A549 (cell line): ENCODE measurements around the gene HBE1. TPM values are rescaled to one million over a fixed set of nuclear protein-coding genes. Genes with fewer than 3 reads are reported as not detected.

Experiments
- ATAC-seq, 2 experiments: fragments of 200-7000 bp in 1 of 2; fragments of >200 bp in 1 of 2; cut with Nextera tagmentation in 1 of 2; cut with Tn5 transposase in 1 of 2; 3 replicates each; pipeline versions ENCODE4 v1.8.0 to v1.9.1; 2018 to 2020; ENCODE audit warnings: mild to moderate bottlenecking in 1 of 2, moderate library complexity in 1 of 2
- CTCF ChIA-PET: fragments of 300-600 bp; sonication (Branson Sonifier 250); formaldehyde crosslinking; extraction: SDS; loops from one replicate; lab custom pipeline; 2021; ENCODE audit warnings: antibody characterized with exemption, inconsistent platforms; lab: Yijun Ruan, JAX
- POLR2A ChIA-PET: fragments of 350-600 bp; formaldehyde crosslinking; extraction: SDS; loops from one replicate; lab custom pipeline; 2021; ENCODE audit warnings: antibody characterized with exemption, inconsistent platforms; lab: Yijun Ruan, JAX
- DNase-seq, 2 experiments: peaks; one replicate each; pipeline versions ENCODE4 v3.0.0 to v3.0.0-alpha.2; 2011 to 2016; ENCODE audit warnings: low read depth in 1 of 2, low spot score in 1 of 2
- FAIRE-seq: peaks from 2 replicates; lab custom pipeline; 2011; peaks lifted over from hg19 to GRCh38; lab: Jason Lieb, UNC
- H3K27ac ChIP-seq, 2 experiments: fragments of >200 bp; sonication (Bioruptor Twin); formaldehyde crosslinking; 3 replicates each; pipeline ENCODE4 v1.5.1; 2016 to 2017
- H3K4me1 ChIP-seq: fragments of >200 bp; sonication (Bioruptor Twin); formaldehyde crosslinking; 3 replicates; pipeline ENCODE4 v1.6.1; 2016
- H3K4me2 ChIP-seq: fragments of >200 bp; sonication (Bioruptor Twin); formaldehyde crosslinking; 3 replicates; pipeline ENCODE4 v1.6.1; 2016
- H3K4me3 ChIP-seq: fragments of >200 bp; sonication (Bioruptor Twin); formaldehyde crosslinking; 3 replicates; pipeline ENCODE4 v1.5.1; 2016
- H3K9me3 ChIP-seq: fragments of >200 bp; sonication (Bioruptor Twin); formaldehyde crosslinking; 3 replicates; pipeline ENCODE4 v1.6.1; 2016
- BHLHE40 ChIP-seq: IDR thresholded peaks from 2 replicates; pipeline ENCODE4 v1.6.1; 2012; ENCODE audit warnings: low read depth, low read length, inconsistent platforms
- CBX2 ChIP-seq: fragments of 200-600 bp; sonication (generic); IDR thresholded peaks from 2 replicates; pipeline ENCODE4 v1.6.1; 2016; ENCODE audit warnings: low read depth, mild to moderate bottlenecking, borderline replicate concordance
- CBX8 ChIP-seq: fragments of 200-600 bp; sonication (generic); IDR thresholded peaks from 2 replicates; pipeline ENCODE4 v1.6.1; 2016
- EHMT2 ChIP-seq: fragments of 200-600 bp; sonication (generic); IDR thresholded peaks from 2 replicates; pipeline ENCODE4 v1.6.1; 2016; ENCODE audit warnings: antibody characterized with exemption, low read depth, mild to moderate bottlenecking, moderate library complexity
- FOXS1 ChIP-seq: fragments of 250-450 bp; sonication (Bioruptor Pico); IDR thresholded peaks from 2 replicates; pipeline ENCODE4 v1.5.0; 2020; ENCODE audit warnings: mild to moderate bottlenecking, moderate library complexity
- HOXA7 ChIP-seq: fragments of 250-450 bp; sonication (Bioruptor Pico); IDR thresholded peaks from 2 replicates; pipeline ENCODE4 v1.5.0; 2020; ENCODE audit warnings: mild to moderate bottlenecking, moderate library complexity
- JUN ChIP-seq, 2 experiments: fragments of >200 bp; sonication (Bioruptor Twin); formaldehyde crosslinking; IDR thresholded peaks; 2 replicates in 1 of 2; 3 replicates in 1 of 2; pipeline ENCODE4 v1.6.1; 2016 to 2017
- JUNB ChIP-seq: fragments of >200 bp; sonication (Bioruptor Twin); formaldehyde crosslinking; IDR thresholded peaks from 2 replicates; pipeline ENCODE4 v1.6.1; 2016
- KDM5A ChIP-seq: fragments of 200-600 bp; sonication (generic); IDR thresholded peaks from 2 replicates; pipeline ENCODE4 v1.6.1; 2016; ENCODE audit warnings: antibody characterized with exemption, mild to moderate bottlenecking
- RAD21 ChIP-seq, 2 experiments: fragments of >200 bp in 1 of 2; sonication (Bioruptor Twin) in 1 of 2; formaldehyde crosslinking in 1 of 2; IDR thresholded peaks in 1 of 2; conservative IDR thresholded peaks in 1 of 2; 2 replicates in 1 of 2; 3 replicates in 1 of 2; pipeline ENCODE4 v1.6.1; 2012 to 2018; ENCODE audit warnings: inconsistent platforms in 1 of 2
- RARB ChIP-seq: fragments of 250-450 bp; sonication (Bioruptor Pico); IDR thresholded peaks from 2 replicates; pipeline ENCODE4 v1.8.0; 2021; ENCODE audit warnings: mild to moderate bottlenecking, moderate library complexity
- RCOR1 ChIP-seq: fragments of 150-350 bp; IDR thresholded peaks from 2 replicates; pipeline ENCODE4 v1.6.1; 2014; ENCODE audit warnings: antibody characterized with exemption, low read length, low read depth
- SMC3 ChIP-seq: fragments of >200 bp; sonication (Bioruptor Twin); formaldehyde crosslinking; IDR thresholded peaks from 3 replicates; pipeline ENCODE4 v1.6.1; 2018; ENCODE audit warnings: inconsistent platforms
- TP53 ChIP-seq: fragments of 250-450 bp; sonication (Bioruptor Pico); IDR thresholded peaks from 2 replicates; pipeline ENCODE4 v1.5.0; 2021; ENCODE audit warnings: mild to moderate bottlenecking, moderate library complexity
- ZC3H11A ChIP-seq: fragments of 450-650 bp; IDR thresholded peaks from 2 replicates; pipeline ENCODE4 v1.6.1; 2014; ENCODE audit warnings: antibody characterized with exemption, mild to moderate bottlenecking
- ZNF302 ChIP-seq: fragments of 250-450 bp; sonication (Bioruptor Pico); IDR thresholded peaks from 2 replicates; pipeline ENCODE4 v1.9.0; 2021; ENCODE audit warnings: inconsistent platforms, mild to moderate bottlenecking, moderate library complexity
- WGBS: methylation state at CpG from one replicate; pipeline ENCODE4 v1.1.6; 2017; ENCODE audit errors: missing lambda C conversion rate; 5-methylcytosine and 5-hydroxymethylcytosine counted together
- polyA plus RNA-seq, 4 experiments: library from polyadenylated mRNA; depleted of rRNA in 3 of 4; stranded (reverse); fragments of >200 nt; fragmentation: RNase III in 1 of 4; extraction: RNeasy Plus Mini Kit Qiagen cat#74134 plus additional on column Dnase treatment in 1 of 4; gene quantifications; 2 replicates in 3 of 4; 3 replicates in 1 of 4; pipeline ENCODE4 v1.2.3, GENCODE V29; 2011 to 2017
- TF ChIP-seq, protein P1 (sequence below): IDR thresholded peaks from 2 replicates; pipeline ENCODE4 v1.6.1; 2012
- TF ChIP-seq, protein P2 (sequence below): fragments of 250-450 bp; sonication (Bioruptor Pico); IDR thresholded peaks from 2 replicates; pipeline ENCODE4 v1.5.0; 2020; ENCODE audit warnings: low read depth, mild to moderate bottlenecking, moderate library complexity
- TF ChIP-seq, protein P3 (sequence below): IDR thresholded peaks from 2 replicates; pipeline ENCODE4 v1.6.1; 2012
- TF ChIP-seq, protein P4 (sequence below): fragments of 150-350 bp; IDR thresholded peaks from 2 replicates; pipeline ENCODE4 v1.6.1; 2014; ENCODE audit warnings: low read depth, mild to moderate bottlenecking, low read length
- TF ChIP-seq, protein P5 (sequence below): fragments of >200 bp; sonication (Bioruptor Twin); formaldehyde crosslinking; IDR thresholded peaks from 2 replicates; pipeline ENCODE4 v1.6.1; 2016
- TF ChIP-seq, protein P6 (sequence below): IDR thresholded peaks from 2 replicates; pipeline ENCODE4 v1.6.1; 2012; ENCODE audit warnings: low read depth, borderline replicate concordance

The HBE1 gene
- polyA plus RNA-seq, 2 of the 4 experiments (the other 2 are of a cell fraction): 0.32 TPM; not detected in 1

DNA sequence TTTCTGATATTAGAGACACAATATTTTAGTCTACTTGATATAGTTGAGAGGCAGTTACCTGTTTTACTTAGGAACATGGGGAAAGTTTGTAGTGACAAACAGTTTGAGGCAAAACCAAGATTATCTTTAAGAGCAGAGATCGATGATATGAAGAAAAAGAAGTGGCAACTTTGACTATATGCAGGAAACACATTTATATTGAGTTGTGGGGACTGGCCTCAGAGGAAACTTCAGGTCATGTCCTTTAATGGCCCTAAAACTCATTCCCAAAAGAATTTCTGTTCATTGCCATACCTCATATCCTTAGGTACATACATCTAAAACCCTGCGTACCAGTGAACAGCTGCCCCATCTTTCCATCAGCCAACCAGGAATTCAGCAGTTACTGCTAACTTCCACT, 24.6 kb downstream of the HBE1 start:
- no peak for FAIRE-seq
- POLR2A ChIA-PET: no interaction called here

DNA sequence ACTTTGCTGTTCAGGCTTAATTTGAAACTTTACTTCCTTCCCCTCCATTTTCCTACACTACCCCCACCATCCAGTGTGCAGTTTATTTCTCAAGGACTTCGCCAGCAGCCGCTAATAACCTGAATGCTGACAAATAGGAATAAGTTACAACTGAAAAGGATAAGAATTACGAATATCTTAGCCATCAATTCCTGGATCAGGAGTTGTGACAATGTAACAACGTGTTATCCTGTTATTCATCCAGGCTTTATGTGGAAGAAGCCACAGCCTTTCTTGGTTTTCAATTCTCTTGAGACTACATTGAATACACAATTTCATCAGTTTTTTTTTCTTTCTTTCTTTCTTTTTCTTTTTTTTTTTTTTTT, 25.9 kb downstream of the HBE1 start:
- no peaks in the 10 kb centered on the region for H3K4me1 ChIP-seq
- no peaks in the 10 kb centered on the region for H3K9me3 ChIP-seq
- no peak for DNase-seq
- no peak overlapping the region for H3K4me2 ChIP-seq
- TF ChIP-seq, protein P1, sequence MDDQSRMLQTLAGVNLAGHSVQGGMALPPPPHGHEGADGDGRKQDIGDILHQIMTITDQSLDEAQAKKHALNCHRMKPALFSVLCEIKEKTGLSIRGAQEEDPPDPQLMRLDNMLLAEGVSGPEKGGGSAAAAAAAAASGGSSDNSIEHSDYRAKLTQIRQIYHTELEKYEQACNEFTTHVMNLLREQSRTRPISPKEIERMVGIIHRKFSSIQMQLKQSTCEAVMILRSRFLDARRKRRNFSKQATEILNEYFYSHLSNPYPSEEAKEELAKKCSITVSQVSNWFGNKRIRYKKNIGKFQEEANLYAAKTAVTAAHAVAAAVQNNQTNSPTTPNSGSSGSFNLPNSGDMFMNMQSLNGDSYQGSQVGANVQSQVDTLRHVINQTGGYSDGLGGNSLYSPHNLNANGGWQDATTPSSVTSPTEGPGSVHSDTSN: no peak
- no peak for TF ChIP-seq TP53 (CRISPR knock-in tag)
- no peak for TF ChIP-seq CBX8
- 29% methylated on average over 4 of the region's 4 CpGs for WGBS
- ChIA-PET CTCF (no interaction called here), POLR2A (no interaction called here)
- ATAC-seq: no peak
- FAIRE-seq: no peak
- no peak overlapping the region for H3K4me3 ChIP-seq
- no peak overlapping the region for H3K27ac ChIP-seq

More for the DNA sequence above, 24.6 kb downstream of the HBE1 start:
- no peak for DNase-seq
- H3K4me1 ChIP-seq: no peaks in the 10 kb centered on the region
- H3K9me3 ChIP-seq: no peaks in the 10 kb centered on the region
- WGBS: 49% methylated on average over 2 of the region's 2 CpGs
- H3K4me2 ChIP-seq: no peak overlapping the region
- H3K4me3 ChIP-seq: no peak overlapping the region
- TF ChIP-seq FOXS1 (no peak), ZC3H11A (no peak), ZNF302 (no peak), SMC3 (no peak), HOXA7 (CRISPR knock-in tag) (no peak), RCOR1 (no peak), EHMT2 (no peak), BHLHE40 (no peak), JUN (IDR thresholded peaks at IDR 0.05) (no peak), CBX2 (no peak), KDM5A (no peak), JUNB (no peak), RAD21 (conservative IDR thresholded peaks at IDR 0.05 in 1 of 2, IDR thresholded peaks at IDR 0.05 in 1 of 2) (no peak), RARB (CRISPR knock-in tag) (no peak)
- TF ChIP-seq, protein P2, sequence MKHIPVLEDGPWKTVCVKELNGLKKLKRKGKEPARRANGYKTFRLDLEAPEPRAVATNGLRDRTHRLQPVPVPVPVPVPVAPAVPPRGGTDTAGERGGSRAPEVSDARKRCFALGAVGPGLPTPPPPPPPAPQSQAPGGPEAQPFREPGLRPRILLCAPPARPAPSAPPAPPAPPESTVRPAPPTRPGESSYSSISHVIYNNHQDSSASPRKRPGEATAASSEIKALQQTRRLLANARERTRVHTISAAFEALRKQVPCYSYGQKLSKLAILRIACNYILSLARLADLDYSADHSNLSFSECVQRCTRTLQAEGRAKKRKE (CRISPR knock-in tag): no peak
- TF ChIP-seq, protein P3, sequence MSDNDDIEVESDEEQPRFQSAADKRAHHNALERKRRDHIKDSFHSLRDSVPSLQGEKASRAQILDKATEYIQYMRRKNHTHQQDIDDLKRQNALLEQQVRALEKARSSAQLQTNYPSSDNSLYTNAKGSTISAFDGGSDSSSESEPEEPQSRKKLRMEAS: no peak
- TF ChIP-seq, protein P4, sequence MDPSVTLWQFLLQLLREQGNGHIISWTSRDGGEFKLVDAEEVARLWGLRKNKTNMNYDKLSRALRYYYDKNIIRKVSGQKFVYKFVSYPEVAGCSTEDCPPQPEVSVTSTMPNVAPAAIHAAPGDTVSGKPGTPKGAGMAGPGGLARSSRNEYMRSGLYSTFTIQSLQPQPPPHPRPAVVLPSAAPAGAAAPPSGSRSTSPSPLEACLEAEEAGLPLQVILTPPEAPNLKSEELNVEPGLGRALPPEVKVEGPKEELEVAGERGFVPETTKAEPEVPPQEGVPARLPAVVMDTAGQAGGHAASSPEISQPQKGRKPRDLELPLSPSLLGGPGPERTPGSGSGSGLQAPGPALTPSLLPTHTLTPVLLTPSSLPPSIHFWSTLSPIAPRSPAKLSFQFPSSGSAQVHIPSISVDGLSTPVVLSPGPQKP: no peak
- TF ChIP-seq, protein P5, sequence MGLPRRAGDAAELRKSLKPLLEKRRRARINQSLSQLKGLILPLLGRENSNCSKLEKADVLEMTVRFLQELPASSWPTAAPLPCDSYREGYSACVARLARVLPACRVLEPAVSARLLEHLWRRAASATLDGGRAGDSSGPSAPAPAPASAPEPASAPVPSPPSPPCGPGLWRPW: no peak
- TF ChIP-seq, protein P6, sequence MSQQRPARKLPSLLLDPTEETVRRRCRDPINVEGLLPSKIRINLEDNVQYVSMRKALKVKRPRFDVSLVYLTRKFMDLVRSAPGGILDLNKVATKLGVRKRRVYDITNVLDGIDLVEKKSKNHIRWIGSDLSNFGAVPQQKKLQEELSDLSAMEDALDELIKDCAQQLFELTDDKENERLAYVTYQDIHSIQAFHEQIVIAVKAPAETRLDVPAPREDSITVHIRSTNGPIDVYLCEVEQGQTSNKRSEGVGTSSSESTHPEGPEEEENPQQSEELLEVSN: no peak
- TF ChIP-seq, all 56 proteins: peak for 0
- ATAC-seq: no peak
- CTCF ChIA-PET: no interaction called here
- no peak overlapping the region for H3K27ac ChIP-seq
